ENCODE data around the gene KIF25. TPM values are rescaled to one million over a fixed set of nuclear protein-coding genes. Genes with fewer than 3 reads are reported as not detected.

KIF25 gene
- total RNA-seq, 4 donors from 2014 or later: 0.26 TPM; not detected in 3

DNA sequence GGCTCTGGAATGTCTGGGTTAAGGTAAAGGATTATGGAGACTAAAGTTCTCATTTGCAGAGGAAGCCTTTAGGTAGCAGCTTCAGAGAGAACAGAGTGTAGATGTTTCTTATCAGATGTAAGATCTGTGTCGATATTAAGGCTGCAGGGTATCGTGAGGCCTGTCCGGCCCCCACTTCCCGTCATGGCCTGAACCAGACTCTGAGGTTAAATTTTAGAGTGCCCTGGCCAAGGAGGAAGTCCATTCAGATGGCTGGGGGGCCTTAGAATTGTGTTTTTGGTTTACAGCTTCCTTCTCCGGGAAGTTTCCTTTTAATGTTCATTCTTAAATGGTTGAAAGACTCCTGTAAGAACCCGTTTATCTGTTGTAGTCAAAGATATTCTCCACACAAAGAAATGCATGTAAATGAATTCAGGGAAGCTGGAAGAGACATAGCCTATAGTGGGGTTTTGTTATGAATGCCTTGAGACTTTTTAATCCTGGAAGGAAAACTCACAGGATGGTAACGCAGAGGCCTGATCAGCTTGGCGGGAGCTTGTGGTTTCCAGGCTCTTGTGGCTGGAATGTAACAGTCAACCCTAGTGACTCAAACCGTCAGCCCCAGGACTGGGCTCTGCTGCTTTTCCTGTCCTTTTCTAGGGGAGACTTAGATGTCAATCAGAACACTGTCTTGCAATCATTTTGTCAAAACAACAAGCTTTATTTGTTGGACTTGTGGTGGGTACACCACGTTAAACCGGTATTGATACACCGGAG is 34.7 kb downstream of the KIF25 start:
- TF ChIP-seq POLR2A (IDR thresholded peaks at IDR 0.05): no peak
- TF ChIP-seq, protein P1, sequence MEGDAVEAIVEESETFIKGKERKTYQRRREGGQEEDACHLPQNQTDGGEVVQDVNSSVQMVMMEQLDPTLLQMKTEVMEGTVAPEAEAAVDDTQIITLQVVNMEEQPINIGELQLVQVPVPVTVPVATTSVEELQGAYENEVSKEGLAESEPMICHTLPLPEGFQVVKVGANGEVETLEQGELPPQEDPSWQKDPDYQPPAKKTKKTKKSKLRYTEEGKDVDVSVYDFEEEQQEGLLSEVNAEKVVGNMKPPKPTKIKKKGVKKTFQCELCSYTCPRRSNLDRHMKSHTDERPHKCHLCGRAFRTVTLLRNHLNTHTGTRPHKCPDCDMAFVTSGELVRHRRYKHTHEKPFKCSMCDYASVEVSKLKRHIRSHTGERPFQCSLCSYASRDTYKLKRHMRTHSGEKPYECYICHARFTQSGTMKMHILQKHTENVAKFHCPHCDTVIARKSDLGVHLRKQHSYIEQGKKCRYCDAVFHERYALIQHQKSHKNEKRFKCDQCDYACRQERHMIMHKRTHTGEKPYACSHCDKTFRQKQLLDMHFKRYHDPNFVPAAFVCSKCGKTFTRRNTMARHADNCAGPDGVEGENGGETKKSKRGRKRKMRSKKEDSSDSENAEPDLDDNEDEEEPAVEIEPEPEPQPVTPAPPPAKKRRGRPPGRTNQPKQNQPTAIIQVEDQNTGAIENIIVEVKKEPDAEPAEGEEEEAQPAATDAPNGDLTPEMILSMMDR (IDR thresholded peaks at IDR 0.05): no peak
- DNase-seq: no peak
- Histone ChIP-seq H3K4me3 (no peak overlapping the region), H3K9me3 (no peaks in the 10 kb centered on the region), H3K36me3 (no peaks in the 10 kb centered on the region), H3K27ac (peak overlapping the region in 2 of 4 donors; percentile 49 to 67), H3K4me1 (peaks cover 6 to 50% (median 8%) of the 10 kb centered on the region in 3 donors), H3K27me3 (no peaks in the 10 kb centered on the region)
- intact Hi-C loops (cut with DNase I): no loop called here
- 44 to 52% methylated on average over 11 to 12 of the region's 12 CpGs for WGBS, 2 donors

DNA sequence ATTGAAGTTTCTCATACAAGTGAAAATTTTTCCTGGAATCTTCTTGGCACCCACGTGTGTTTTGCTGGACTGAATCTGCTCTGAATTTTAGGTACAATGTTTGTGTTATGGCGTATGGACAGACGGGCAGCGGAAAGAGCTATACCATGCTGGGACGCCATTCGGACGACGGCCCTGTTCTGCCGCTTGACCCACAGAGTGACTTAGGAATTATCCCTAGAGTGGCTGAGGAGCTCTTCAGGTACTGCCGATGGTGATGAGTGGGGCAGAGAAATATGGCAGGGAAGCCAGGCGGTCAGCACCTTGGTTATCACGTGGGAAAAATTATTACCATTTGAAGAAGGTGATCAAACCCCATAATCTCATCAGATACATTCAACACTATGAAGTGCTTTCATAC is 36.3 kb downstream of the KIF25 start:
- H3K27ac ChIP-seq: no peak overlapping the region
- WGBS, 2 donors: 88 to 90% methylated on average over 12 of the region's 12 CpGs
- TF ChIP-seq, protein P1 (IDR thresholded peaks at IDR 0.05): no peak
- TF ChIP-seq POLR2A (IDR thresholded peaks at IDR 0.05): no peak
- no peaks in the 10 kb centered on the region for H3K9me3 ChIP-seq
- no peak overlapping the region for H3K4me3 ChIP-seq
- no peaks in the 10 kb centered on the region for H3K27me3 ChIP-seq
- DNase-seq: no peak
- no peaks in the 10 kb centered on the region for H3K36me3 ChIP-seq
- intact Hi-C loops (cut with DNase I): no loop called here
- peaks cover 8 to 64% (median 10%) of the 10 kb centered on the region in 3 donors for H3K4me1 ChIP-seq

DNA sequence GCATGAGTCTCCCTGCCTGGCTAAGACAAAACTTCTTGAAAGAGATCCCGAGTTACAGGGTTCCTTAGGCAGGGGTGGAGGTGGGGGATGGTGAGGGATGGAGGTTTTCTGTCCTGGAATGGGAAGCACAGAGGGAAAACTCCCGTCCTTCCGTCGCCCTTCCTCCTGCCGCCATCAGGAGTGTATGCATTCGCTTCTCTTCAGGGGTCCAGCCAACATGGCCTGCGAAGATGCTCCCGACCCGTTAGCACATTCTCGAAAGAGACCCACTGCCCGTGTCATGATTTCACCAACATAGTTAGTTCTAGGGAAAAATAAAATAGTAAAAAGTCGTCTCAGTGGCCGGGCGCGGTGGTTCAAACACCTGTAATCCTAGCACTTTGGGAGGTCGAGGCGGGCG is 37.1 kb downstream of the KIF25 start:
- Histone ChIP-seq H3K4me3 (no peak overlapping the region), H3K4me1 (peaks cover 8 to 64% (median 10%) of the 10 kb centered on the region in 3 donors), H3K27me3 (no peaks in the 10 kb centered on the region), H3K27ac (peak overlapping the region in 3 of 4 donors; percentile 67 to 81 (median 74)), H3K9me3 (peaks cover 0 to 5% (median 5%) of the 10 kb centered on the region in 3 donors), H3K36me3 (no peaks in the 10 kb centered on the region)
- no peak for DNase-seq
- 85 to 90% methylated on average over 16 to 17 of the region's 18 CpGs for WGBS, 2 donors
- intact Hi-C loops (cut with DNase I): no loop called here
- no peak for TF ChIP-seq POLR2A (IDR thresholded peaks at IDR 0.05)
- TF ChIP-seq, protein P1 (IDR thresholded peaks at IDR 0.05): no peak

DNA sequence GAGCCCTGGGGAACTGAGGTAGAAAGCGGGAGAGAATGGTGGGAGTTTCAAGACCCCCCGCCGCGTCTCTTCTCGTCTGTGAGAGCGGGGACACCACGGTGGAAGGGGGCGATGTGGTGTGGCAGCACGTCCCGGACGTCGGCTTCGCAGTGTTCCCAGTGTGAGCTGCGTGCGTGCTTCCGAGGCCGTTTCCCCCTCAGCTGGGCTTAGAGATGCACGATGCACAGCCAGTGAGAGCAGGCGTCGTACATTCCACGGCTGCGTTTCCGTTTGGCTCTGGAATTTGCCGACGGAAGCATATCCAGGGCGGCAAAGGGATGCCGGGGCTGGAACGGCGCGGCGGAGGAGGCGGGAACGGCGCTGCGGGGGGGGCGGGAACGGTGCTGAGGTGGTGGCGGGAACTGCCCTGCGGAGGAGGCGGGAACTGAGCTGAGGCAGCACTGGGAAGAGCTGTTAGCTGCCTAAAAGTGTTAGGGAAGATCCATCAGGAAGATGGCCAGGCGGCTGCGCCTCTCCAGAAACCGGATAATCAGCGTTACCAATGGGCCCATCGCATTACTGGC is 37.7 kb downstream of the KIF25 start:
- Histone ChIP-seq H3K9me3 (peaks cover 0 to 12% (median 11%) of the 10 kb centered on the region in 3 donors), H3K36me3 (no peaks in the 10 kb centered on the region), H3K4me3 (peak overlapping the region; percentile 12 to 55 (median 42)), H3K4me1 (peaks cover 8 to 60% (median 10%) of the 10 kb centered on the region in 3 donors), H3K27me3 (no peaks in the 10 kb centered on the region), H3K27ac (peak overlapping the region; percentile 55 to 81 (median 70))
- intact Hi-C loops (cut with DNase I): no loop called here
- 28 to 35% methylated on average over 10 to 26 of the region's 45 CpGs for WGBS, 2 donors
- no peak for DNase-seq
- TF ChIP-seq, protein P1 (IDR thresholded peaks at IDR 0.05): no peak
- TF ChIP-seq POLR2A (IDR thresholded peaks at IDR 0.05): no peak
